Measurements from ENCODE around the gene ZNF695. TPM values are rescaled to one million over a fixed set of nuclear protein-coding genes. Genes with fewer than 3 reads are reported as not detected.
A peak's percentile ranks its signal among the peaks of the same experiment; 100 is the strongest.

Gene ZNF695
- total RNA-seq (under 1 TPM in 1 of 5 experiments, not detected in 4; 0.17 TPM), polyA plus RNA-seq (not detected), total RNA-seq (not detected)

GRCh38 chr1:247007511-247008405 is at the start of gene ZNF695:
Gene ZNF695 (minus strand): TSS chr1:247008057. CDS start chr1:247007908, 149 bp downstream.
- CTCF ChIA-PET: no interaction called here
- Mint-ChIP-seq H3K4me3 (peak within 1 kb of the TSS; percentile 56 to 87 (median 76)), H3K36me3 (peaks cover 2 to 26% (median 16%) of the 10 kb centered on the region in 5 donors), H3K4me1 (peaks cover 0 to 17% (median 11%) of the 10 kb centered on the region in 7 donors), H3K27ac (no peak within 1 kb of the TSS), H3K9me3 (peaks cover 9 to 81% (median 52%) of the 10 kb centered on the region in 11 donors), H3K27me3 (peaks cover 14 to 59% (median 52%) of the 10 kb centered on the region in 5 donors)
- POLR2A ChIA-PET: no interaction called here
- Histone ChIP-seq H3K9me3 (ENCODE audit: control insufficient read depth in 2 of 3, low read length in 3 of 3) (peaks cover 0 to 9% (median 0%) of the 10 kb centered on the region in 3 experiments), H3K27me3 (ENCODE audit: control insufficient read depth in 2 of 2, insufficient read depth in 2 of 2, low read length in 2 of 2) (peaks cover 0 to 7% of the 10 kb centered on the region in 2 donors), H3K4me1 (ENCODE audit: control insufficient read depth in 2 of 2, insufficient read depth in 2 of 2, low read length in 2 of 2) (no peaks in the 10 kb centered on the region), H3K27ac (ENCODE audit: low read depth, low read length) (no peak within 1 kb of the TSS), H3K36me3 (ENCODE audit: control insufficient read depth in 2 of 3, insufficient read depth in 3 of 3, low read length in 3 of 3) (no peaks in the 10 kb centered on the region), H3K4me3 (ENCODE audit: low read length) (no peak within 1 kb of the TSS)
- ATAC-seq (peak; percentile 96), DNase-seq (peak in 8 of 9 donors; percentile 1 to 45 (median 9))
- intact Hi-C loops (cut with micrococcal nuclease): no loop called here

- Mint-ChIP-seq H3K36me3 (peaks cover 4 to 69% (median 47%) of the 10 kb centered on the region in 5 donors), H3K9me3 (peaks cover 17 to 94% (median 62%) of the 10 kb centered on the region in 11 donors)
Measured at GRCh38 chr1:247056071-247056470, 48.2 kb upstream of the ZNF695 start.

GRCh38 chr1:247054992-247055415 is 47.1 kb upstream of the ZNF695 start:
- Histone ChIP-seq H3K4me3 (ENCODE audit: low read length) (no peak overlapping the region), H3K9me3 (ENCODE audit: control insufficient read depth in 2 of 3, low read length in 3 of 3) (peaks cover 0 to 68% (median 12%) of the 10 kb centered on the region in 3 experiments), H3K27me3 (ENCODE audit: control insufficient read depth in 2 of 2, insufficient read depth in 2 of 2, low read length in 2 of 2) (no peaks in the 10 kb centered on the region), H3K4me1 (ENCODE audit: control insufficient read depth in 2 of 2, insufficient read depth in 2 of 2, low read length in 2 of 2) (no peaks in the 10 kb centered on the region), H3K27ac (ENCODE audit: low read depth, low read length) (no peak overlapping the region), H3K36me3 (ENCODE audit: control insufficient read depth in 2 of 3, insufficient read depth in 3 of 3, low read length in 3 of 3) (no peaks in the 10 kb centered on the region)
- H3K4me3 Mint-ChIP-seq: no peak overlapping the region
- intact Hi-C loops (cut with micrococcal nuclease): no loop called here
- no peak overlapping the region for H3K27ac Mint-ChIP-seq
- ATAC-seq (no peak), DNase-seq (no peak)
- ChIA-PET POLR2A (no interaction called here), CTCF (no interaction called here)
- no peaks in the 10 kb centered on the region for H3K27me3 Mint-ChIP-seq
- peaks cover 17 to 95% (median 61%) of the 10 kb centered on the region in 11 donors for H3K9me3 Mint-ChIP-seq
- peaks cover 4 to 64% (median 45%) of the 10 kb centered on the region in 5 donors for H3K36me3 Mint-ChIP-seq
- H3K4me1 Mint-ChIP-seq: peaks cover 0 to 12% (median 5%) of the 10 kb centered on the region in 7 donors

More at GRCh38 chr1:247056071-247056470, 48.2 kb upstream of the ZNF695 start:
- no peaks in the 10 kb centered on the region for H3K27me3 Mint-ChIP-seq
- Histone ChIP-seq H3K27ac (ENCODE audit: low read depth, low read length) (no peak overlapping the region), H3K4me1 (ENCODE audit: control insufficient read depth in 2 of 2, insufficient read depth in 2 of 2, low read length in 2 of 2) (no peaks in the 10 kb centered on the region), H3K4me3 (ENCODE audit: low read length) (no peak overlapping the region), H3K36me3 (ENCODE audit: control insufficient read depth in 2 of 3, insufficient read depth in 3 of 3, low read length in 3 of 3) (no peaks in the 10 kb centered on the region), H3K9me3 (ENCODE audit: control insufficient read depth in 2 of 3, low read length in 3 of 3) (peaks cover 0 to 62% (median 12%) of the 10 kb centered on the region in 3 experiments), H3K27me3 (ENCODE audit: control insufficient read depth in 2 of 2, insufficient read depth in 2 of 2, low read length in 2 of 2) (no peaks in the 10 kb centered on the region)
- peaks cover 0 to 12% (median 5%) of the 10 kb centered on the region in 7 donors for H3K4me1 Mint-ChIP-seq
- DNase-seq: no peak
- no peak overlapping the region for H3K4me3 Mint-ChIP-seq
- ChIA-PET POLR2A (no interaction called here), CTCF (no interaction called here)
- intact Hi-C loops (cut with micrococcal nuclease): loop anchor here in 1 of 2 donors (2.0 kb wide), 1 partner anchor 13 kb away; no protein-coding TSS in a partner anchor
- H3K27ac Mint-ChIP-seq: no peak overlapping the region
- no peak for ATAC-seq

GRCh38 chr1:247047702-247048101 is 39.8 kb upstream of the ZNF695 start:
- intact Hi-C loops (cut with micrococcal nuclease): no loop called here

GRCh38 chr1:247047260-247047659 is 39.4 kb upstream of the ZNF695 start:
- Mint-ChIP-seq H3K4me1 (peaks cover 0 to 4% (median 0%) of the 10 kb centered on the region in 7 donors), H3K27ac (no peak overlapping the region), H3K4me3 (peak overlapping the region in 1 of 10 donors; percentile 45), H3K36me3 (peaks cover 5 to 64% (median 48%) of the 10 kb centered on the region in 5 donors), H3K9me3 (peaks cover 29 to 99% (median 79%) of the 10 kb centered on the region in 11 donors), H3K27me3 (no peaks in the 10 kb centered on the region)
- DNase-seq (no peak), ATAC-seq (no peak)
- Histone ChIP-seq H3K9me3 (ENCODE audit: control insufficient read depth in 2 of 3, low read length in 3 of 3) (peaks cover 0 to 81% (median 17%) of the 10 kb centered on the region in 3 experiments), H3K36me3 (ENCODE audit: control insufficient read depth in 2 of 3, insufficient read depth in 3 of 3, low read length in 3 of 3) (peaks cover 0 to 3% (median 0%) of the 10 kb centered on the region in 3 experiments), H3K27ac (ENCODE audit: low read depth, low read length) (no peak overlapping the region), H3K4me3 (ENCODE audit: low read length) (no peak overlapping the region), H3K4me1 (ENCODE audit: control insufficient read depth in 2 of 2, insufficient read depth in 2 of 2, low read length in 2 of 2) (no peaks in the 10 kb centered on the region), H3K27me3 (ENCODE audit: control insufficient read depth in 2 of 2, insufficient read depth in 2 of 2, low read length in 2 of 2) (no peaks in the 10 kb centered on the region)
- intact Hi-C loops (cut with micrococcal nuclease): no loop called here
- ChIA-PET CTCF (no interaction called here), POLR2A (no interaction called here)

More at GRCh38 chr1:247047702-247048101, 39.8 kb upstream of the ZNF695 start:
- H3K36me3 Mint-ChIP-seq: peaks cover 5 to 64% (median 44%) of the 10 kb centered on the region in 5 donors
- DNase-seq (no peak), ATAC-seq (no peak)
- peak overlapping the region in 1 of 10 donors; percentile 45 for H3K4me3 Mint-ChIP-seq
- H3K4me1 Mint-ChIP-seq: peaks cover 0 to 4% (median 0%) of the 10 kb centered on the region in 7 donors
- H3K27ac ChIP-seq (ENCODE audit: low read depth, low read length): no peak overlapping the region
- CTCF ChIA-PET: no interaction called here
- H3K9me3 ChIP-seq (ENCODE audit: control insufficient read depth in 2 of 3, low read length in 3 of 3): peaks cover 0 to 83% (median 13%) of the 10 kb centered on the region in 3 experiments
- H3K9me3 Mint-ChIP-seq: peaks cover 25 to 99% (median 75%) of the 10 kb centered on the region in 11 donors
- H3K27me3 Mint-ChIP-seq: no peaks in the 10 kb centered on the region
- no peaks in the 10 kb centered on the region for H3K4me1 ChIP-seq (ENCODE audit: control insufficient read depth in 2 of 2, insufficient read depth in 2 of 2, low read length in 2 of 2)
- POLR2A ChIA-PET: no interaction called here
- no peak overlapping the region for H3K4me3 ChIP-seq (ENCODE audit: low read length)
- no peak overlapping the region for H3K27ac Mint-ChIP-seq
- peaks cover 0 to 3% (median 0%) of the 10 kb centered on the region in 3 experiments for H3K36me3 ChIP-seq (ENCODE audit: control insufficient read depth in 2 of 3, insufficient read depth in 3 of 3, low read length in 3 of 3)
- H3K27me3 ChIP-seq (ENCODE audit: control insufficient read depth in 2 of 2, insufficient read depth in 2 of 2, low read length in 2 of 2): no peaks in the 10 kb centered on the region

- peaks cover 7 to 84% (median 22%) of the 10 kb centered on the region in 3 experiments for H3K9me3 ChIP-seq (ENCODE audit: control insufficient read depth in 2 of 3, low read length in 3 of 3)
- intact Hi-C loops (cut with micrococcal nuclease): loop anchor here in 1 of 2 donors (2.0 kb wide), 2 partner anchors 13 to 443 kb away; no protein-coding TSS in a partner anchor
- peaks cover 0 to 13% (median under 1%) of the 10 kb centered on the region in 3 experiments for H3K36me3 ChIP-seq (ENCODE audit: control insufficient read depth in 2 of 3, insufficient read depth in 3 of 3, low read length in 3 of 3)
- no peaks in the 10 kb centered on the region for H3K4me1 ChIP-seq (ENCODE audit: control insufficient read depth in 2 of 2, insufficient read depth in 2 of 2, low read length in 2 of 2)
- Mint-ChIP-seq H3K4me3 (no peak overlapping the region), H3K4me1 (peaks cover 0 to 4% (median 0%) of the 10 kb centered on the region in 7 donors), H3K27me3 (no peaks in the 10 kb centered on the region), H3K36me3 (peaks cover 11 to 67% (median 61%) of the 10 kb centered on the region in 5 donors), H3K27ac (no peak overlapping the region), H3K9me3 (peaks cover 25 to 99% (median 72%) of the 10 kb centered on the region in 11 donors)
- ChIA-PET CTCF (no interaction called here), POLR2A (no interaction called here)
- H3K27me3 ChIP-seq (ENCODE audit: control insufficient read depth in 2 of 2, insufficient read depth in 2 of 2, low read length in 2 of 2): no peaks in the 10 kb centered on the region
- ATAC-seq (no peak), DNase-seq (no peak)
- H3K27ac ChIP-seq (ENCODE audit: low read depth, low read length): no peak overlapping the region
- H3K4me3 ChIP-seq (ENCODE audit: low read length): no peak overlapping the region
Measured at GRCh38 chr1:247043406-247043805, 35.5 kb upstream of the ZNF695 start.

All from naive thymus-derived CD4-positive, alpha-beta T cell (primary cell).